Rectal smooth muscle tissue (tissue), 1 donor: ENCODE measurements around the gene ADAM10.

Experiments
- H3K27ac ChIP-seq: one replicate; pipeline ENCODE4 v1.7.0; 2013; ENCODE audit warnings: low read depth, low read length, inconsistent platforms
- H3K27me3 ChIP-seq: one replicate; pipeline ENCODE4 v1.7.0; 2013; ENCODE audit warnings: low read length; ENCODE audit not compliant: control insufficient read depth, insufficient read depth
- H3K36me3 ChIP-seq: one replicate; pipeline ENCODE4 v1.7.0; 2013; ENCODE audit warnings: low read length; ENCODE audit not compliant: control insufficient read depth, insufficient read depth
- H3K4me1 ChIP-seq: one replicate; pipeline ENCODE4 v1.7.0; 2013; ENCODE audit warnings: low read length; ENCODE audit not compliant: control insufficient read depth, insufficient read depth
- H3K4me3 ChIP-seq: one replicate; pipeline ENCODE4 v1.7.0; 2013; ENCODE audit warnings: low read length
- H3K9ac ChIP-seq: one replicate; pipeline ENCODE4 v1.7.0; 2013; ENCODE audit warnings: low read length

The ADAM10 gene

DNA sequence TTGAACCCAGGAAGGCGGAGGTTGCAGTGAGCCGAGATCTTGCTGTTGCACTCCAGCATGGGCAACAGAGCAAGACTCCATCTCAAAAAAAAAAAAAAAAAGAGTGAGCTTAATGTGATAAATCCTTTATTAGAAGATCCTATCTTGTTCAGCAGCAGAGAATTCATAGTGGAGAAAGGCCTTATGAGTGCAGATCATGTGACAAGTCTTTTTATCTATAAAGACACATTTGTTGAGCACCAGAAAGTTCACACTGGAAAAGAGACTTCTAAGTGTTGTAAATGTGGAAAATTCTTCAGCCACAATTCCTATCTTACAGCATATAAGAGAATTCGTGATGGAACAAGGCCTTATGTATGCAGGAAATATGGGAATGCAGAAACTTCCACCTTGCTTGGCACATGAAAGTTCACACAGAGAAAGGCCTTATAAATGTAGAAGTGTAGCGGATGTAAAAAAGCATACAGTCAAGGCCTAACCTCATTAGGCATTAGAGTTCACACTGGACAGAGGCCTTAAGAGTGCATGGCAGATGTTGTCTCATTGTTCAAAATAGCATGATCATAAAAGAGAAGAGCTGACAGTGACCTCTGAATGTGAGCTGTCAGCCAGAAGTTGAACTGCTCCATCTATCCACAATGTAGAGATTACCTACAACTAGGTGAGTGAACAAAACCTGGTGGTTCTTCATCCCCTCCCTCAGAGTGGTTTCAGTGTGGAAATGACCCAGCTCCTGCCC is 16.7 kb downstream of the ADAM10 start:
- Histone ChIP-seq H3K4me3 (no peak overlapping the region), H3K36me3 (no peaks in the 10 kb centered on the region), H3K27ac (no peak overlapping the region), H3K4me1 (peaks cover 3% of the 10 kb centered on the region), H3K9ac (no peak overlapping the region), H3K27me3 (no peaks in the 10 kb centered on the region)

DNA sequence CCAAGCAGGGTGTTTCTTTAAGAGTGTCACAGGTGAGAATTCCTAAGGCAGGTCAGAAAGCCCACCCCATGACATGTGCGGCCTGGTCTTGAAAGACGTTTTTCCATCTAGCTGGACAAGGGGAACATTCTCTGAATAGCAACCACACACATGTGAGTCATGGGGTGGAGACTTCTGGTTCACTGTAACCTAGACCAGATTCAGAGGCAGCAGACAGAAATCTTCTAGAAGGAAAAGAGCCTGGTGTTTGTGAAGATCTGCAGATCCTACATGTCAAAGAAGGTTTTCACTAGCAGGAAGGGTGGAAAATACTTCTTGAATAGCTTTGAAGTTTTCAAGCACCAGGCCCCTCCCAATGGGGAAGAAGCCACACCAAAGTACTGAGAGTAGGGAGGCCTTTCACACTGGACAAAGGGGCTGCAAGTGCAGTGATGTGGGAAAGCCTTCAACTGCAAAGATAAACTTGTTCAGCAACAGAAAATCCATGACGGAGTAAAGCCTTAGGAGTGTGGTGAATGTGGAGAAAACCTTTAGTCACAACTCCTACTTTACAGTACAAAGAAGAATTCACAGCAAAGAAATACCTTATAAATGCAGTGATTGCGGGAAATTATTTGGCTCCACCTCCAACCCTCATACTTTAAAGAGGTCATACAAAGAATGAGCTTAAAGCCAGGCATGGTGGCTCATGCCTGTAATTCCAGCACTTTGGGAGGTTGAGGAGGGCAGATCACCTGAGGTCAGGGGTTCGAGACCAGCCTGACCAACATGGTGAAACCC is 17.6 kb downstream of the ADAM10 start:
- no peak overlapping the region for H3K4me3 ChIP-seq
- H3K27me3 ChIP-seq, result no peaks in the 10 kb centered on the region
- H3K36me3 ChIP-seq, result no peaks in the 10 kb centered on the region
- no peak overlapping the region for H3K27ac ChIP-seq
- peaks cover 3% of the 10 kb centered on the region for H3K4me1 ChIP-seq
- no peak overlapping the region for H3K9ac ChIP-seq

DNA sequence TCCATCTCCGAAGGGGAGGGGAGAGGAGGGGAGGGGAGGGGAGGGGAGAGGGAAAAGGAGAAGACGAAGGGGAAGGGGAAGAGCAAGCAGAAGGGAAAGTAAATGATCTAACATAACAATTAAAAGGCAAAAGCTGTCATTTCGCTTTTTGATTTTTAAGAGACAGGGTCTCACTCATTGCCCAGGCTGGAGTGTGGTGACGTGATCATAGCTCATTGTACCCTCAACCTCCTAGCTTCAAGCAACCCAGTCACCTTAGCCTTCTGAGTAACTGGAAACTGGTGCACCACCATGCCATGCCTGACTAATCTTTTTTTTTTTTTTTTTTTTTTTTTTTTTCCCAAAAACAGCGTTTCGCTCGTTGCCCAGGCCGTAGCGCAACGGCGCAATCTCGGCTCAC is 22.6 kb downstream of the ADAM10 start:
- Histone ChIP-seq H3K36me3 (no peaks in the 10 kb centered on the region), H3K4me1 (peaks cover 7% of the 10 kb centered on the region), H3K9ac (no peak overlapping the region), H3K27ac (no peak overlapping the region), H3K4me3 (no peak overlapping the region), H3K27me3 (no peaks in the 10 kb centered on the region)

GRCh38 chr15:58724466-58724865 is 25.0 kb downstream of the ADAM10 start:
- H3K27me3 ChIP-seq, result no peaks in the 10 kb centered on the region
- peaks cover 6% of the 10 kb centered on the region for H3K4me1 ChIP-seq
- no peaks in the 10 kb centered on the region for H3K36me3 ChIP-seq
- no peak overlapping the region for H3K4me3 ChIP-seq
- no peak overlapping the region for H3K27ac ChIP-seq
- H3K9ac ChIP-seq, result no peak overlapping the region

DNA sequence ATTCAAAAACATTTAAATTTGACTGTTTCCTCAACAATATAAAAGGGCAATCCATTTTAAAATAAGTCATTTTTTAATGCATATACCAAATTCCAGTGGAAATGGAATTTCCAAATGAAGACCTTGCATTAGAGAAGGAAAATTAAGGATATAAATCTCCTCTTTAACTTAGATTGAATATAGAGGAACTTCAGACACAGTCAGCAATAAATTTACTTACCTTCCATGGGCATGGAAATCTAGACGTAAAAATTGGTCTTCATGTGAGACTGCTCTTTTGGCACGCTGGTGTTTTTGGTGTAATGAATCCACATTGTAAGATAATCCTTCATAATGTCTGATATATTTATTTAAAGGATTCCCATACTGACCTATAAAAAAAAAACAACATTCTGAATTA is 32.1 kb downstream of the ADAM10 start:
- Histone ChIP-seq H3K27me3 (no peaks in the 10 kb centered on the region), H3K9ac (no peak overlapping the region), H3K36me3 (no peaks in the 10 kb centered on the region), H3K4me1 (peaks cover 2% of the 10 kb centered on the region), H3K27ac (no peak overlapping the region), H3K4me3 (no peak overlapping the region)

DNA sequence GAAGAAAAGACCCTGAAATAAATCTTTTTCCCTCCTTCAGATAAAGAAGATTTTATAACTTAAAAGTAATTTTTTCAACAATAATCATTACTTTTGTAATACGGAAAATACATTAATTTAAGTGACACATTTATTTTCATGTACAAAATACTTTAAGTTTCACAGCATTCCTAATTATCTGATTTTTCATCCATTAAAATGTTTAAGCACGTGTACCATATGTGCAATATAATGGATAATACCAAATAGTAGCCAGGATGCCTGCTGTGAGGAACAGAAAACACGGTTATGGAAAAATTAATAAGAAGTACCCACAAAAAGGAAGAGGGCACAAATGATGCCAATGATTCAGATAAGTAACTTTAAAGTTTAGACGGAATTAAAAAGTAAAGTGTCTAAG is 33.5 kb downstream of the ADAM10 start:
- Histone ChIP-seq H3K27me3 (no peaks in the 10 kb centered on the region), H3K36me3 (no peaks in the 10 kb centered on the region), H3K4me1 (peaks cover 2% of the 10 kb centered on the region), H3K27ac (no peak overlapping the region), H3K4me3 (no peak overlapping the region), H3K9ac (no peak overlapping the region)

DNA sequence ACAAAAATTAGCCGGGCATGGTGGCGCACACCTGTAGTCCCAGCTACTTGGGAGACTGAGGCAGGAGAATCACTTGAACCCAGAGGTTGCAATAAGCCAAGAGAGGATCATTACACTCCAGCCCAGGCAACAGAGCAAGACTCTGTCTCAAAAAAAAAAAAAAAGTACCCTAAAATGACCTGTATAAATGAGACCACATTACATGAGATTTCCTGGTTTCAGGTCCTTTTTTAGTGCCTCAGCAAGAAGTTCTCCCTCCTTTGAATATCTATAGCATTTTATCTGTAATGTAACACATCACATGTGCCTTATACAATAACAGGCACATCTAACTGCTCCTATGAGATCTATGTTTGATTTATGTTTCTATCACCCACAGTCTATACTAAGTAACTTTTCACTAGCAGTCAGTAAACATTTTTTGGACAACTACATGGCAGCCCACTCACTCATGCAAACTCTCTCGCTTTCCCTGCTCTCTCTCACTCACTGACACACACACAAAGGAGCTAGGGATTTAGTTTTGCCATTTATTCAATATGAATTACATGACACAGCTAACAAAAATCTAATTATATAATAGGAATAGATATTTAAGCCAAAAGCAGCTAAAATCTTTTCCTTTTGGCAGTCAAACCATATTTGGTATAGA is 34.1 kb downstream of the ADAM10 start:
- Histone ChIP-seq H3K27me3 (no peaks in the 10 kb centered on the region), H3K36me3 (no peaks in the 10 kb centered on the region), H3K4me1 (no peaks in the 10 kb centered on the region)

GRCh38 chr15:58710701-58711100 is 38.8 kb downstream of the ADAM10 start:
- no peaks in the 10 kb centered on the region for H3K36me3 ChIP-seq
- no peak overlapping the region for H3K9ac ChIP-seq
- no peaks in the 10 kb centered on the region for H3K4me1 ChIP-seq
- H3K4me3 ChIP-seq, result no peak overlapping the region
- H3K27me3 ChIP-seq, result no peaks in the 10 kb centered on the region
- no peak overlapping the region for H3K27ac ChIP-seq

More for the DNA sequence above, 34.1 kb downstream of the ADAM10 start:
- no peak overlapping the region for H3K9ac ChIP-seq
- H3K27ac ChIP-seq, result no peak overlapping the region
- H3K4me3 ChIP-seq, result no peak overlapping the region

DNA sequence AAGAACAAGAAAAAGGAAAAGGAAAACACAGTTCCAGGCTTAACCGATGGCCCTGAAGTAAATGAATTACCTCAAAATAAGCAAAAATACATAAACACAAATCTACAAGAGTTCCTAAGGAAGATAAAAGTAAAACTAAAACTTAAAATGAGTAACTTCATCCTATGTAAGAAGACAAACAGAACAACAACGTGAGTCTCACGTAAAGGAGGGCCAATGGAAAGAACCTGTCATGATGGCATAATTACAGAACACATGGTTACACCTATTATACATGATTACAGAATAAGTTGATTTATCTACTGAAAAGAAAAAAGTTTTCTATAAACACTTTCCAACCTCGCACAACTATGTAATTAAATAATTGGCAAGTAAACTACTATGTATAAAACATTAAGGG is 42.1 kb downstream of the ADAM10 start:
- no peak overlapping the region for H3K4me3 ChIP-seq
- no peaks in the 10 kb centered on the region for H3K4me1 ChIP-seq
- no peaks in the 10 kb centered on the region for H3K27me3 ChIP-seq
- H3K27ac ChIP-seq, result no peak overlapping the region
- no peaks in the 10 kb centered on the region for H3K36me3 ChIP-seq
- no peak overlapping the region for H3K9ac ChIP-seq

GRCh38 chr15:58705105-58705504 is 44.4 kb downstream of the ADAM10 start:
- Histone ChIP-seq H3K27me3 (no peaks in the 10 kb centered on the region), H3K4me1 (no peaks in the 10 kb centered on the region), H3K9ac (no peak overlapping the region), H3K36me3 (no peaks in the 10 kb centered on the region), H3K4me3 (no peak overlapping the region), H3K27ac (no peak overlapping the region)

DNA sequence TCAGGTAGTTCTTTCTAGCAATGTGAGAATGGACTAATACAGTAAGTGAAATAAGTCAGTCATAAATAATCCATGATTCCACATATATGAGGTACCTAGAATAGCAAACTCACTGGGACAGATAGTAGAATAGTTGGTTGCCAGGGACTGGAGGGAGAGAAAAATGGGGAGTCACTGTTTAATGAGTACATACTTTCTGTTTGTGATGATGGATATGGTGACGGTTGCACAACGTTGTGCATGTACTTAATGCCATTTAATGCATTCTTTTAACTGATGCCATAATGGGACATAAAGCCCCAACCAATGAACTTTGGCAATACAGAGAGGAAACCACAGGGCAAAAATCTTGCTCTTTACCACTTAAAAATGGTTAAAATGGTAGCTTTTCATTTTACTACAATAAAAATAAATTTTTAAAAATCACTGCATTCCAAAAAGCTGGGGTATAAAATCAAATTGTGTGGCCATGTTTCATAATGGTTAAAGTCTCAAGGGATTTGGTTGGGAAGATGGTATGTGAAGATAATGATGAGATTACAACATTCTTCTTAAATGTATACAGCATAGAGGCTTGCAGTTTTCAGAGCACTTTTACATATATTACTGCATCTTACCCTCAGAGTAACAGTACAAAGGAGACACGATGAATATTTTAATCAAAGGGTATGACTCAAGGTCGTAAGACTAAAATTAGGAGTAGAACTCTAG is 45.2 kb downstream of the ADAM10 start:
- Histone ChIP-seq H3K4me3 (no peak overlapping the region), H3K36me3 (no peaks in the 10 kb centered on the region), H3K4me1 (no peaks in the 10 kb centered on the region), H3K27ac (no peak overlapping the region), H3K9ac (no peak overlapping the region), H3K27me3 (no peaks in the 10 kb centered on the region)

GRCh38 chr15:58703610-58704009 is 45.9 kb downstream of the ADAM10 start:
- no peaks in the 10 kb centered on the region for H3K36me3 ChIP-seq
- H3K4me1 ChIP-seq, result no peaks in the 10 kb centered on the region
- H3K4me3 ChIP-seq, result no peak overlapping the region
- H3K9ac ChIP-seq, result no peak overlapping the region
- no peaks in the 10 kb centered on the region for H3K27me3 ChIP-seq
- no peak overlapping the region for H3K27ac ChIP-seq
